ENCODE results near the gene C3orf52.
A peak's percentile ranks its signal among the peaks of the same experiment; 100 is the strongest.

Gene C3orf52

DNA sequence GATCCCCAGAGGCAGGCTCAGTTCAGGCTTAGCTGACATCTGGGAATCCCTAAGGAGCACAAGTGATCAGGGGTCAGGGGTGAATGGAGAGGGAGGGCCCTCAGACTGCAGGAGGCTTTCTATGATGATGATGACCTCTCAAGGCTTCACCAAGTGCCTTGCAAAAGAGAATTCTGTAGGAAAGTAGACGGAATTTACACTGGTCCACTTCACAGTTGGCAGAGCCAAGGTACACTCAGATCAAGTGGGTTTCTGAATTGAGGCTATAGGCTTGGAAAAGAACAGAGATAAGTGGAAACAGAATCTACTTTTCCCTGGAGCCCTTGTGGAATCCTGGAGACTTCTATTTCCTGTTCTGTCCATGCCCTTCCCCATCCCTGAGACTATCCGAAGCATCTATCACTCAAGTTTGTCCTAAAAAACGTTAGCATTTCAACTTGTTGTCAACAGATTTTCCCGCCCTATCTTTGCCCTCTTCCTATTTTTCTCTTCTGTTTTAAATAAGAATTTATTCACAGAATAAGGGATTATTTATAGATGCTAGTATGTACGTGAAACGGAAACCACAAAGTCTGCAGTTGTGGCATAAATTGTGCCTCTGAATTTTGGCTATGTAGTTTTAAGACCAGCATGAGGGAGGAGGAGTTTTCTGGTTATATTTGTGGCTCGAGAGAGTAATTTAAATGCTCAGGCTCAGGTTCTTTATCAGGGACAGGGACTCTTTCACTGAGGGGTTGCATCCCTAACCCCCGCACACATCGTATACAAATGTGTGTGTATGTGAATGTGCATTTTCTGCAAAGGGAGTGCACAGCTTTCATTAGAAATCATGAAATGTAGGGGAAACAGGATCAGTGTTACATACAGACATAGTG, 34.0 kb downstream of the C3orf52 start:
- H2AFZ ChIP-seq (ENCODE audit: low read depth, low read length): no peak overlapping the region
- H3K27ac ChIP-seq (ENCODE audit: low read length, poor library complexity, severe bottlenecking): no peak overlapping the region
- H2BK120ac ChIP-seq (ENCODE audit: low read depth, low read length): no peak overlapping the region
- no peak overlapping the region for H2AK5ac ChIP-seq (ENCODE audit: low read length, severe bottlenecking)
- no peak overlapping the region for H3K18ac ChIP-seq (ENCODE audit: low read depth in 1 of 2, low read length in 2 of 2)
- H3K9me3 ChIP-seq (ENCODE audit: control insufficient read depth, low read length): no peaks in the 10 kb centered on the region
- no peak overlapping the region for H4K91ac ChIP-seq (ENCODE audit: low read length)
- no peak overlapping the region for H3K4me2 ChIP-seq (ENCODE audit: low read length, poor library complexity, severe bottlenecking)
- H2BK15ac ChIP-seq (ENCODE audit: low read depth, poor library complexity, severe bottlenecking): no peak overlapping the region
- H3K4me3 ChIP-seq (ENCODE audit: insufficient read depth in 1 of 2, low read depth in 1 of 2, low read length in 2 of 2): no peak overlapping the region
- H3K9ac ChIP-seq (ENCODE audit: low read length): no peak overlapping the region
- H2BK5ac ChIP-seq (ENCODE audit: low read depth, low read length, poor library complexity, severe bottlenecking): no peak overlapping the region
- no peak overlapping the region for H4K8ac ChIP-seq (ENCODE audit: low read length)
- DNase-seq: no peak
- peak overlapping the region in 1 of 2 experiments; percentile 74 for H3K14ac ChIP-seq (ENCODE audit: low read length in 2 of 2)
- no peak overlapping the region for H2BK12ac ChIP-seq (ENCODE audit: low read length in 2 of 2)
- peak overlapping the region in 1 of 2 experiments; percentile 62 for H3K23ac ChIP-seq (ENCODE audit: low read length in 2 of 2)
- WGBS: 92% methylated on average over 7 of the region's 9 CpGs
- no peak overlapping the region for H3K4ac ChIP-seq (ENCODE audit: low read depth in 1 of 2, low read length in 2 of 2)
- peaks cover 19% of the 10 kb centered on the region for H3K79me1 ChIP-seq (replicated peaks; ENCODE audit: low read length, poor library complexity, severe bottlenecking)
- no peaks in the 10 kb centered on the region for H3K4me1 ChIP-seq (ENCODE audit: control insufficient read depth, insufficient read depth, low read depth, low read length)
- peaks cover 16 to 19% of the 10 kb centered on the region in 2 experiments for H3K36me3 ChIP-seq (ENCODE audit: control insufficient read depth in 1 of 2, insufficient read depth in 2 of 2, low read depth in 1 of 2, low read length in 2 of 2)
- H3K27me3 ChIP-seq (ENCODE audit: control insufficient read depth in 1 of 2, insufficient read depth in 1 of 2, low read length in 2 of 2): no peaks in the 10 kb centered on the region

DNA sequence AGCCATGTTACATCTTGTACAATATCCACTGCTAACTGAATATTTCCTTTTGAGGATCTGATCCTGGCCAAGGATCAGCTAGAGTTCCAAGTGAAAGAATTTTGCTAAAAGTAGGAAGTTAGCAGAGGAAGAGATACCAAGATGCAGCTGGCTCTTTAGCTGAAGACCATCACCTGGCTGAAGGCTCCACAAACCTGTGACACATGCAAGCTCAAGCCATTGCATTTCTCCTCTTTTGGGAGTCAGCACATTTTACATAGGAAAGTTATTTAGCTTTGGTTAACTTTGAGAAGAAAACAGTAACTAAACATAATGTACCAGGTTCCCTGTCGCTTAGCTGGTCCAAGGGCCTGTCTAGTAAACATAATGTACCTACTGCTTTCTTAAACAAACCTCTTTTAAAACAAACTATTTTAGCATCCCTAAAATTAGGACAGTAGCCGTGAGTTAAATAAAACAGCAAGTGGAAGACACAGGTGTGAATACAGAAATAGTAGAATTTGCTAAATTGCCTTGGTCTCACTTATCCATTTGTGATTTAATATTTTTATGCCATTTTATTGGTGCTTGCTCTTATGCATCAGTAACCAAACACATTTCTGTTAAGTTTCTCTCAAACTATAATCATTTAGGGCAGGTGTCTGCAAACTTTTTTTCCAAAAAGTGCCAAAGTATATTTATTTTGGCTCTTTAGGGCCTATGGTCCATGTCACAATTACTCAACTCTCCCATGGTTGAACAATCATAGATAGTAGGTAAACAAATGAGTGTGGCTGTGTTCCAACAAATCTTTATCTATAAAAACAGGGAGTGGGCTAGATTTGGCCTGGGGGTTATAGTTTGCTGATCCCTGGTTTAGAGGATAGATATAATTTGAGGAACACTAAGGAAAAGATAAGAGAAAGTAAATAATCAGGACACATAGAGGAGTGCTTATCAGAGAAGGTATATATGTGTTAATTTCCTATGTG, 35.7 kb downstream of the C3orf52 start:
- H3K27ac ChIP-seq (ENCODE audit: low read length, poor library complexity, severe bottlenecking): no peak overlapping the region
- H2BK120ac ChIP-seq (ENCODE audit: low read depth, low read length): no peak overlapping the region
- H3K23ac ChIP-seq (ENCODE audit: low read length in 2 of 2): no peak overlapping the region
- peaks cover 13% of the 10 kb centered on the region for H3K79me1 ChIP-seq (replicated peaks; ENCODE audit: low read length, poor library complexity, severe bottlenecking)
- H3K9me3 ChIP-seq (ENCODE audit: control insufficient read depth, low read length): no peaks in the 10 kb centered on the region
- H3K18ac ChIP-seq (ENCODE audit: low read depth in 1 of 2, low read length in 2 of 2): no peak overlapping the region
- H2BK12ac ChIP-seq (ENCODE audit: low read length in 2 of 2): no peak overlapping the region
- no peak overlapping the region for H3K4ac ChIP-seq (ENCODE audit: low read depth in 1 of 2, low read length in 2 of 2)
- no peak overlapping the region for H3K9ac ChIP-seq (ENCODE audit: low read length)
- WGBS: 100% methylated on average over 1 of the region's 2 CpGs
- H3K4me2 ChIP-seq (ENCODE audit: low read length, poor library complexity, severe bottlenecking): no peak overlapping the region
- H3K4me3 ChIP-seq (ENCODE audit: insufficient read depth in 1 of 2, low read depth in 1 of 2, low read length in 2 of 2): no peak overlapping the region
- H3K36me3 ChIP-seq (ENCODE audit: control insufficient read depth in 1 of 2, insufficient read depth in 2 of 2, low read depth in 1 of 2, low read length in 2 of 2): peaks cover 11 to 14% of the 10 kb centered on the region in 2 experiments
- H2BK5ac ChIP-seq (ENCODE audit: low read depth, low read length, poor library complexity, severe bottlenecking): no peak overlapping the region
- no peak overlapping the region for H2AFZ ChIP-seq (ENCODE audit: low read depth, low read length)
- no peak overlapping the region for H3K14ac ChIP-seq (ENCODE audit: low read length in 2 of 2)
- H3K4me1 ChIP-seq (ENCODE audit: control insufficient read depth, insufficient read depth, low read depth, low read length): peaks cover 2% of the 10 kb centered on the region
- H2BK15ac ChIP-seq (ENCODE audit: low read depth, poor library complexity, severe bottlenecking): no peak overlapping the region
- no peak overlapping the region for H4K8ac ChIP-seq (ENCODE audit: low read length)
- no peaks in the 10 kb centered on the region for H3K27me3 ChIP-seq (ENCODE audit: control insufficient read depth in 1 of 2, insufficient read depth in 1 of 2, low read length in 2 of 2)
- no peak overlapping the region for H2AK5ac ChIP-seq (ENCODE audit: low read length, severe bottlenecking)
- DNase-seq: no peak
- H4K91ac ChIP-seq (ENCODE audit: low read length): no peak overlapping the region

DNA sequence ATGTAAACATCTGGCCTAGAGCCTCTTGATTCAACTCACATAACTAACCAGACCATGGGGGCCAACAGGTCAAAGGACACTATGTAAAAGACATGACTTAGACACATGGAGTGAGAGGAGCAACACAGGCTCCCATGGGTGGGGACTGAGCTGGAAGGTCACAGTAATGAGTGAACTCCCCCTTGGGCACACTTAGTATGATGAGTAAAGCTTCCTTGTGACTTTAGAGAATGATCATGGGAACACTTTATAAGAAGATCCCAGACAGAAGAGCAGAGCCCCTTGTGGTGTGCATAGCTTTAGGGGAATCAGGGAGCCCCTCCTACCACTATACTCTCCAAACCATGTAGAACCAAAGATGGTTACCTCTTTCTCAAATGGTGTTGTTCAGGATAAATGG, 36.7 kb downstream of the C3orf52 start:
- H3K36me3 ChIP-seq (ENCODE audit: control insufficient read depth in 1 of 2, insufficient read depth in 2 of 2, low read depth in 1 of 2, low read length in 2 of 2): peaks cover 4 to 11% of the 10 kb centered on the region in 2 experiments

GRCh38 chr3:112123548-112123947, 37.4 kb downstream of the C3orf52 start:
- peaks cover 2% of the 10 kb centered on the region for H3K4me1 ChIP-seq (ENCODE audit: control insufficient read depth, insufficient read depth, low read depth, low read length)
- H4K8ac ChIP-seq (ENCODE audit: low read length): no peak overlapping the region
- no peak overlapping the region for H3K4me2 ChIP-seq (ENCODE audit: low read length, poor library complexity, severe bottlenecking)
- H2BK15ac ChIP-seq (ENCODE audit: low read depth, poor library complexity, severe bottlenecking): no peak overlapping the region
- H3K18ac ChIP-seq (ENCODE audit: low read depth in 1 of 2, low read length in 2 of 2): no peak overlapping the region
- H3K23ac ChIP-seq (ENCODE audit: low read length in 2 of 2): no peak overlapping the region
- H3K27me3 ChIP-seq (ENCODE audit: control insufficient read depth in 1 of 2, insufficient read depth in 1 of 2, low read length in 2 of 2): no peaks in the 10 kb centered on the region
- H3K79me1 ChIP-seq (replicated peaks; ENCODE audit: low read length, poor library complexity, severe bottlenecking): peaks cover 12% of the 10 kb centered on the region
- no peak overlapping the region for H2AK5ac ChIP-seq (ENCODE audit: low read length, severe bottlenecking)
- DNase-seq: no peak
- no peaks in the 10 kb centered on the region for H3K9me3 ChIP-seq (ENCODE audit: control insufficient read depth, low read length)
- H2BK120ac ChIP-seq (ENCODE audit: low read depth, low read length): no peak overlapping the region
- no peak overlapping the region for H2BK12ac ChIP-seq (ENCODE audit: low read length in 2 of 2)
- no peak overlapping the region for H3K27ac ChIP-seq (ENCODE audit: low read length, poor library complexity, severe bottlenecking)
- peaks cover 4 to 11% of the 10 kb centered on the region in 2 experiments for H3K36me3 ChIP-seq (ENCODE audit: control insufficient read depth in 1 of 2, insufficient read depth in 2 of 2, low read depth in 1 of 2, low read length in 2 of 2)
- no peak overlapping the region for H3K4ac ChIP-seq (ENCODE audit: low read depth in 1 of 2, low read length in 2 of 2)
- H2AFZ ChIP-seq (ENCODE audit: low read depth, low read length): no peak overlapping the region
- no peak overlapping the region for H3K9ac ChIP-seq (ENCODE audit: low read length)
- no peak overlapping the region for H2BK5ac ChIP-seq (ENCODE audit: low read depth, low read length, poor library complexity, severe bottlenecking)
- H3K14ac ChIP-seq (ENCODE audit: low read length in 2 of 2): no peak overlapping the region
- WGBS: 95% methylated on average over 2 of the region's 2 CpGs
- H3K4me3 ChIP-seq (ENCODE audit: insufficient read depth in 1 of 2, low read depth in 1 of 2, low read length in 2 of 2): no peak overlapping the region
- no peak overlapping the region for H4K91ac ChIP-seq (ENCODE audit: low read length)

More for the DNA sequence above, 36.7 kb downstream of the C3orf52 start:
- DNase-seq: no peak
- no peak overlapping the region for H3K27ac ChIP-seq (ENCODE audit: low read length, poor library complexity, severe bottlenecking)
- H3K79me1 ChIP-seq (replicated peaks; ENCODE audit: low read length, poor library complexity, severe bottlenecking): peaks cover 12% of the 10 kb centered on the region
- H3K18ac ChIP-seq (ENCODE audit: low read depth in 1 of 2, low read length in 2 of 2): no peak overlapping the region
- H3K4me3 ChIP-seq (ENCODE audit: insufficient read depth in 1 of 2, low read depth in 1 of 2, low read length in 2 of 2): no peak overlapping the region
- H4K91ac ChIP-seq (ENCODE audit: low read length): no peak overlapping the region
- H2BK5ac ChIP-seq (ENCODE audit: low read depth, low read length, poor library complexity, severe bottlenecking): no peak overlapping the region
- H2BK15ac ChIP-seq (ENCODE audit: low read depth, poor library complexity, severe bottlenecking): no peak overlapping the region
- no peak overlapping the region for H3K4me2 ChIP-seq (ENCODE audit: low read length, poor library complexity, severe bottlenecking)
- H4K8ac ChIP-seq (ENCODE audit: low read length): no peak overlapping the region
- H3K27me3 ChIP-seq (ENCODE audit: control insufficient read depth in 1 of 2, insufficient read depth in 1 of 2, low read length in 2 of 2): no peaks in the 10 kb centered on the region
- no peaks in the 10 kb centered on the region for H3K9me3 ChIP-seq (ENCODE audit: control insufficient read depth, low read length)
- H3K23ac ChIP-seq (ENCODE audit: low read length in 2 of 2): no peak overlapping the region
- no peak overlapping the region for H2BK12ac ChIP-seq (ENCODE audit: low read length in 2 of 2)
- H3K4me1 ChIP-seq (ENCODE audit: control insufficient read depth, insufficient read depth, low read depth, low read length): peaks cover 2% of the 10 kb centered on the region
- H3K14ac ChIP-seq (ENCODE audit: low read length in 2 of 2): no peak overlapping the region
- no peak overlapping the region for H2AK5ac ChIP-seq (ENCODE audit: low read length, severe bottlenecking)
- H3K4ac ChIP-seq (ENCODE audit: low read depth in 1 of 2, low read length in 2 of 2): no peak overlapping the region
- H3K9ac ChIP-seq (ENCODE audit: low read length): no peak overlapping the region
- no peak overlapping the region for H2AFZ ChIP-seq (ENCODE audit: low read depth, low read length)
- H2BK120ac ChIP-seq (ENCODE audit: low read depth, low read length): no peak overlapping the region
